Large intestine (tissue), 3 donors: ENCODE results near the gene INSRR. TPM values are rescaled to one million over a fixed set of nuclear protein-coding genes. Genes with fewer than 3 reads are reported as not detected.

ENCODE experiments used
- DNase-seq, 2 donors: peaks; one replicate each; pipeline versions ENCODE4 v3.0.0 to v3.0.0-alpha.2; 2013
- H3K27ac ChIP-seq: one replicate; pipeline ENCODE4 v1.5.1; 2013; ENCODE audit warnings: low read length
- H3K27me3 ChIP-seq: 2 replicates; pipeline ENCODE4 v1.6.1; 2013; ENCODE audit warnings: low read length; ENCODE audit not compliant: control insufficient read depth, insufficient read depth
- H3K36me3 ChIP-seq: 2 replicates; pipeline ENCODE4 v1.6.1; 2013; ENCODE audit warnings: low read length; ENCODE audit not compliant: control insufficient read depth, insufficient read depth
- H3K4me1 ChIP-seq: one replicate; pipeline ENCODE4 v1.6.1; 2013; ENCODE audit warnings: low read length; ENCODE audit not compliant: control insufficient read depth, insufficient read depth
- H3K4me3 ChIP-seq: one replicate; pipeline ENCODE4 v1.5.1; 2013; ENCODE audit warnings: low read length
- H3K9me3 ChIP-seq: one replicate; pipeline ENCODE4 v1.6.1; 2013; ENCODE audit warnings: mild to moderate bottlenecking, low read depth, low read length, moderate library complexity; ENCODE audit not compliant: control insufficient read depth
- WGBS: methylation state at CpG from one replicate; pipeline ENCODE4 v1.1.5; 2013; ENCODE audit warnings: low lambda C conversion rate; ENCODE audit not compliant: insufficient coverage; 5-methylcytosine and 5-hydroxymethylcytosine counted together
- polyA plus RNA-seq: library from polyadenylated mRNA; unstranded; fragments of 120-200 nt; gene quantifications from one replicate; pipeline ENCODE4 v1.2.1, GENCODE V29; 2013

Gene INSRR
- polyA plus RNA-seq, 1 donor, result 0.09 TPM

GRCh38 chr1:156874572-156875340 is 15.8 kb upstream of the INSRR start:
- Histone ChIP-seq H3K9me3 (no peaks in the 10 kb centered on the region), H3K27me3 (peaks cover 57% of the 10 kb centered on the region), H3K27ac (no peak overlapping the region), H3K36me3 (no peaks in the 10 kb centered on the region), H3K4me1 (no peaks in the 10 kb centered on the region), H3K4me3 (no peak overlapping the region)
- no CpG with 5 or more reads among the region's 16 CpGs for WGBS
- no peak for DNase-seq

GRCh38 chr1:156874142-156874541 is 15.2 kb upstream of the INSRR start:
- no peaks in the 10 kb centered on the region for H3K4me1 ChIP-seq
- WGBS, result no CpG with 5 or more reads among the region's 5 CpGs

DNA sequence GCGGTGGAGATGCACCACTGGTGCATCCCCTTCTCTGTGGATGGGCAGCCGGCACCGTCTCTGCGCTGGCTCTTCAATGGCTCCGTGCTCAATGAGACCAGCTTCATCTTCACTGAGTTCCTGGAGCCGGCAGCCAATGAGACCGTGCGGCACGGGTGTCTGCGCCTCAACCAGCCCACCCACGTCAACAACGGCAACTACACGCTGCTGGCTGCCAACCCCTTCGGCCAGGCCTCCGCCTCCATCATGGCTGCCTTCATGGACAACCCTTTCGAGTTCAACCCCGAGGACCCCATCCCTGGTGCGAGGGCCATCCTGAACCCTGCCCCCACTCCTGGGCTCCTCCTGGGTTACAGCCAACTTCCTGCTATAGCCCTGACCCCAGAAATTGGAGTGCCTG is 14.7 kb upstream of the INSRR start:
- Histone ChIP-seq H3K27ac (no peak overlapping the region), H3K36me3 (no peaks in the 10 kb centered on the region), H3K27me3 (peaks cover 54% of the 10 kb centered on the region), H3K4me1 (no peaks in the 10 kb centered on the region), H3K9me3 (no peaks in the 10 kb centered on the region), H3K4me3 (no peak overlapping the region)
- DNase-seq, result no peak
- 89% methylated on average over 6 of the region's 18 CpGs for WGBS

More at GRCh38 chr1:156874142-156874541, 15.2 kb upstream of the INSRR start:
- Histone ChIP-seq H3K36me3 (no peaks in the 10 kb centered on the region), H3K27me3 (peaks cover 59% of the 10 kb centered on the region), H3K9me3 (no peaks in the 10 kb centered on the region), H3K27ac (no peak overlapping the region), H3K4me3 (no peak overlapping the region)
- no peak for DNase-seq

- Histone ChIP-seq H3K36me3 (no peaks in the 10 kb centered on the region), H3K9me3 (no peaks in the 10 kb centered on the region), H3K4me3 (no peak overlapping the region), H3K27ac (no peak overlapping the region), H3K27me3 (peaks cover 45% of the 10 kb centered on the region), H3K4me1 (no peaks in the 10 kb centered on the region)
- no peak for DNase-seq
- no CpG with 5 or more reads among the region's 9 CpGs for WGBS
Measured at GRCh38 chr1:156869455-156869854, 10.5 kb upstream of the INSRR start.

DNA sequence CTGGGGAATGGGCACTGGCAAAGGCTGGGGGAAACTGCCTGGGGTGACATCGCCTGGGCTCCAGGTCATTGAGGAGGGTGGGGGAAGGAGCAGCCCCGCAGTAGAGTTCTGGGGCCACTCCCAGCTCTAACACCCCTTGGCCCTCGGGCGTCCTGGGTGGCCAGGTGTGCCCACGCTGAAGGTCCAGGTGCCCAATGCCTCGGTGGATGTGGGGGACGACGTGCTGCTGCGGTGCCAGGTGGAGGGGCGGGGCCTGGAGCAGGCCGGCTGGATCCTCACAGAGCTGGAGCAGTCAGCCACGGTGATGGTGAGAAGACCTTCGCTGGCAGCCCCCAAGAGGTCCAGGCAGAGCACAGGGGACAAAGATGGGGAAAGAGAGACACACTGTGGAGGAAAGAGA is 9.4 kb upstream of the INSRR start:
- peaks cover 45% of the 10 kb centered on the region for H3K27me3 ChIP-seq

GRCh38 chr1:156866249-156866909 is 7.5 kb upstream of the INSRR start:
- Histone ChIP-seq H3K4me3 (no peak overlapping the region), H3K27me3 (peaks cover 64% of the 10 kb centered on the region), H3K9me3 (no peaks in the 10 kb centered on the region), H3K4me1 (no peaks in the 10 kb centered on the region), H3K36me3 (no peaks in the 10 kb centered on the region), H3K27ac (no peak overlapping the region)
- no CpG with 5 or more reads among the region's 12 CpGs for WGBS
- no peak for DNase-seq

More for the DNA sequence above, 9.4 kb upstream of the INSRR start:
- Histone ChIP-seq H3K4me3 (no peak overlapping the region), H3K9me3 (no peaks in the 10 kb centered on the region), H3K27ac (no peak overlapping the region), H3K36me3 (no peaks in the 10 kb centered on the region), H3K4me1 (no peaks in the 10 kb centered on the region)
- no peak for DNase-seq
- no CpG with 5 or more reads among the region's 13 CpGs for WGBS

- Histone ChIP-seq H3K9me3 (peaks cover 4% of the 10 kb centered on the region), H3K27ac (no peak overlapping the region), H3K27me3 (peaks cover 69% of the 10 kb centered on the region), H3K36me3 (no peaks in the 10 kb centered on the region), H3K4me1 (no peaks in the 10 kb centered on the region), H3K4me3 (no peak overlapping the region)
- no peak for DNase-seq
- WGBS, result no CpG with 5 or more reads among the region's 4 CpGs
Measured at GRCh38 chr1:156865865-156866248, 6.9 kb upstream of the INSRR start.

DNA sequence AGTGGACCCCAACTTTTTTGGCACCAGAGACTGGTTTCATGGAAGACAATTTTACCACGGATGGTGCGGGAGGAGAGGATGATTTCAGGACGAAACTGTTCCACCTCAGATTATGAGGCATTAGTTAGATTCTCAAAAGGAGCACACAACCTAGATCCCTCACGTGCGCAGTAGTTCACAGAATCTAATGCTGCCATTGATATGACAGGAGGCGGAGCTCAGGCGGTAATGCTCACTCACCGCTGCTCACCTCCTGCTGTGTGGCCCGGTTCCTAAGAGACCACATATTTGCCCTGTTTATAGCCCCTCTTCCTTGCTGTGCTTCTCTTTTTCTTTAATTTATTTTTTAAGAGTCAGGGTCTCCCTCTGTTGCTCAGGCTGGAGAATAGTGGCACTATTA is 6.3 kb upstream of the INSRR start:
- 60% methylated on average over 2 of the region's 9 CpGs for WGBS
- Histone ChIP-seq H3K4me1 (peaks cover 1% of the 10 kb centered on the region), H3K9me3 (peaks cover 5% of the 10 kb centered on the region), H3K4me3 (no peak overlapping the region), H3K27me3 (peaks cover 75% of the 10 kb centered on the region), H3K27ac (no peak overlapping the region), H3K36me3 (no peaks in the 10 kb centered on the region)
- no peak for DNase-seq

- Histone ChIP-seq H3K4me3 (no peak overlapping the region), H3K27me3 (peaks cover 79% of the 10 kb centered on the region), H3K4me1 (peaks cover 5% of the 10 kb centered on the region), H3K9me3 (peaks cover 9% of the 10 kb centered on the region), H3K27ac (no peak overlapping the region), H3K36me3 (no peaks in the 10 kb centered on the region)
- WGBS, result 100% methylated on average over 1 of the region's 4 CpGs
- no peak for DNase-seq
Measured at GRCh38 chr1:156864796-156865195, 5.9 kb upstream of the INSRR start.

- Histone ChIP-seq H3K36me3 (no peaks in the 10 kb centered on the region), H3K4me1 (peaks cover 12% of the 10 kb centered on the region), H3K27me3 (peaks cover 86% of the 10 kb centered on the region), H3K27ac (no peak overlapping the region), H3K4me3 (no peak overlapping the region), H3K9me3 (peaks cover 11% of the 10 kb centered on the region)
- DNase-seq, result no peak
- no CpG with 5 or more reads among the region's 7 CpGs for WGBS
Measured at GRCh38 chr1:156863631-156864030, 4.7 kb upstream of the INSRR start.
